Stimulated activated CD4-positive, alpha-beta T cell treated with anti-CD3 and anti-CD28 coated beads, Interleukin-2, amount 100 ng/mL, for 48 hours (primary cell): ENCODE results near the gene RHCG.

Experiments used
- DNase-seq, 2 donors: peaks; one replicate each; pipeline ENCODE4 v3.0.0-alpha.2; 2020

RHCG gene

GRCh38 chr15:89496155-89497098 lies at the start of gene RHCG:
Gene RHCG, minus strand, starts transcription at chr15:89496583. Its CDS starts 39 bp downstream, at chr15:89496544.
- no peak for DNase-seq

GRCh38 chr15:89543389-89543788 lies 47.0 kb upstream of the RHCG start:
- DNase-seq, result no peak

GRCh38 chr15:89542369-89542768 lies 46.0 kb upstream of the RHCG start:
- DNase-seq, result no peak

- DNase-seq, result no peak
Measured at GRCh38 chr15:89539027-89539426, 42.6 kb upstream of the RHCG start.

GRCh38 chr15:89533861-89534544 lies 37.6 kb upstream of the RHCG start:
- DNase-seq, result no peak

GRCh38 chr15:89531796-89532537 lies 35.6 kb upstream of the RHCG start:
- no peak for DNase-seq

- no peak for DNase-seq
Measured at GRCh38 chr15:89530976-89531375, 34.6 kb upstream of the RHCG start.

GRCh38 chr15:89528757-89529352 lies 32.5 kb upstream of the RHCG start:
- no peak for DNase-seq

GRCh38 chr15:89526601-89527441 lies 30.4 kb upstream of the RHCG start:
- DNase-seq, result no peak

GRCh38 chr15:89526181-89526580 lies 29.8 kb upstream of the RHCG start:
- DNase-seq, result no peak

GRCh38 chr15:89524184-89524583 lies 27.8 kb upstream of the RHCG start:
- DNase-seq, result no peak

GRCh38 chr15:89523101-89523500 lies 26.7 kb upstream of the RHCG start:
- DNase-seq, result no peak

GRCh38 chr15:89521605-89522004 lies 25.2 kb upstream of the RHCG start:
- no peak for DNase-seq

- no peak for DNase-seq
Measured at GRCh38 chr15:89515477-89515876, 19.1 kb upstream of the RHCG start.

- DNase-seq, result no peak
Measured at GRCh38 chr15:89514596-89515406, 18.4 kb upstream of the RHCG start.

- DNase-seq, result no peak
Measured at GRCh38 chr15:89514186-89514585, 17.8 kb upstream of the RHCG start.

GRCh38 chr15:89513284-89513683 lies 16.9 kb upstream of the RHCG start:
- no peak for DNase-seq

GRCh38 chr15:89512631-89513030 lies 16.2 kb upstream of the RHCG start:
- DNase-seq, result no peak

GRCh38 chr15:89506026-89506686 lies 9.8 kb upstream of the RHCG start:
- DNase-seq, result no peak

- no peak for DNase-seq
Measured at GRCh38 chr15:89504166-89504565, 7.8 kb upstream of the RHCG start.
